ENCODE results near the gene SIX5.
"Not testable (repeated sequence)": the region's sequence is repeated elsewhere in the genome, so short reads cannot be mapped to it uniquely, and the experiment has no call there.

Gene SIX5

DNA sequence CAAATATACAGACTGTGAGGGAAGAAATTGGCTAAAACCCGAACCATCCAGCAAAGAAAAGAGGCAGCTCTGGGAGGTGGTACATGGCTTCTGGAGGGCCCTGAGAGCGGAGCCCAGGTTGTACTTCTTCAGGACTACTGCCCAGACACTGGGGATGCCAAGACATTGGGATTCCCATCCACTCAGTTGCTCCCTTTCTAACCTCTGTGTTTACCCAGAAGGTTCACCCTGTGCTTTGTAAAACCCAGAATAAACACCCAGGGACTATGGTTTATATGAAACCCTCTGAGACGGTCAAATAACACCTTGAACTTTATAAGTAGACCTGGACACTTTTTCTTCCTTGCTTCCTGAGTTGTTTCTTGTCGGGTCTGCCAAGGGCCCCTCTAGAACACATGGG lies 26.1 kb downstream of the SIX5 start:
- no peak overlapping the region for H3K4me3 ChIP-seq (ENCODE audit: low read depth in 1 of 2, low read length in 2 of 2)
- no peak overlapping the region for H3K27ac ChIP-seq (ENCODE audit: low read depth, low read length)
- peaks cover 0 to 3% of the 10 kb centered on the region in 2 donors for H3K27me3 ChIP-seq (ENCODE audit: control insufficient read depth in 1 of 2, insufficient read depth in 2 of 2, low read length in 2 of 2)
- H3K9ac ChIP-seq (ENCODE audit: low read length) = no peak overlapping the region
- no peaks in the 10 kb centered on the region for H3K4me1 ChIP-seq (ENCODE audit: insufficient read depth, low read length)
- no peaks in the 10 kb centered on the region for H3K36me3 ChIP-seq (ENCODE audit: insufficient read depth, low read length)
- no peaks in the 10 kb centered on the region for H3K9me3 ChIP-seq (ENCODE audit: low read length)

DNA sequence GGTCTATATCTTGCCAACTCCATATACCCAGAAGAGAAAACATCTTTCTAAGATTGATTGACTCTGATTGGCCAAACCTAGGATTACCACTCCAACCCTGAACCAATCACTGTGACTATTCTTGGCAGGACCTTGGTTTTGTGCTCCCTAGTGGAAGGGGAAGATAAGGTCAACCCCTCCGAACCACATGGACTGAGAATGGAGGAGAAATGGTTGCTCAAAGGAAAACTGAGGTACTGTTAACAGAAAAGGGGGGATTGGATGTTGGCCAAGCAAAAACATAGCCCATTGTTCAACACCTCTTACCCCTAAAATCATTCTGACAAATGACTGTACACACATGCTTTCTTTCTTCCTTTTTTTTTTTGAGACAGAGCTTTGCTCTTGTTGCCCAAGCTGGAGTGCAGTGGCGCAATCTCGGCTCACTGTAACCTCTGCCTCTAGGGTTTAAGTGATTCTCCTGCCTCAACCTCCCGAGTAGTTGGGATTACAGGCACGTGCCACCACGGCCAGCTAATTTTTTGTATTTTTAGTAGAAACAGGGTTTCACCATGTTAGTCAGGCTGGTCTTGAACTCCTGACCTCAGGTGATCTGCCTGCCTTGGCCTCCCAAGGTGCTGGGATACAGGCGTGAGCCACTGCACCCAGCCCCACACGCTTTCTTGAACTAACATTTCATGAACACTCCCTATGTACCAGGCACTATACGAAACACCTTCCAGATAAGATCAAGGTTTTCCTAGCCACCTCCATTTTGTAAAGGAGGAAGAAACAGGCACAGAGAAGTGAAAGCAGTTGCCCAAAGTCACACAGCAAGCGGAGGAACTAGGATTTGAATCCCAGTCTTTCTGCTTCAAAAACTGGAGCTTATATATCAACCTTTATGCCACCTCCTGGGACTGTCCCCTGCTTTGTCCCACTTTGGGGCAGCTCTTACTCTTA lies 29.3 kb downstream of the SIX5 start:
- Histone ChIP-seq H3K9me3 (ENCODE audit: low read length) (no peaks in the 10 kb centered on the region), H3K27ac (ENCODE audit: low read depth, low read length) (no peak overlapping the region), H3K4me1 (ENCODE audit: insufficient read depth, low read length) (no peaks in the 10 kb centered on the region), H3K4me3 (ENCODE audit: low read depth in 1 of 2, low read length in 2 of 2) (no peak overlapping the region), H3K27me3 (ENCODE audit: control insufficient read depth in 1 of 2, insufficient read depth in 2 of 2, low read length in 2 of 2) (no peaks in the 10 kb centered on the region), H3K9ac (ENCODE audit: low read length) (no peak overlapping the region), H3K36me3 (ENCODE audit: insufficient read depth, low read length) (no peaks in the 10 kb centered on the region)

- H3K36me3 ChIP-seq (ENCODE audit: insufficient read depth, low read length) = no peaks in the 10 kb centered on the region
- H3K9me3 ChIP-seq (ENCODE audit: low read length) = no peaks in the 10 kb centered on the region
Observed at GRCh38 chr19:45733160-45733810, 35.8 kb downstream of the SIX5 start, which contains the start of gene MEIOSIN. Gene MEIOSIN (plus strand): TSS chr19:45733439. CDS start chr19:45735377, 1,938 bp downstream.

DNA sequence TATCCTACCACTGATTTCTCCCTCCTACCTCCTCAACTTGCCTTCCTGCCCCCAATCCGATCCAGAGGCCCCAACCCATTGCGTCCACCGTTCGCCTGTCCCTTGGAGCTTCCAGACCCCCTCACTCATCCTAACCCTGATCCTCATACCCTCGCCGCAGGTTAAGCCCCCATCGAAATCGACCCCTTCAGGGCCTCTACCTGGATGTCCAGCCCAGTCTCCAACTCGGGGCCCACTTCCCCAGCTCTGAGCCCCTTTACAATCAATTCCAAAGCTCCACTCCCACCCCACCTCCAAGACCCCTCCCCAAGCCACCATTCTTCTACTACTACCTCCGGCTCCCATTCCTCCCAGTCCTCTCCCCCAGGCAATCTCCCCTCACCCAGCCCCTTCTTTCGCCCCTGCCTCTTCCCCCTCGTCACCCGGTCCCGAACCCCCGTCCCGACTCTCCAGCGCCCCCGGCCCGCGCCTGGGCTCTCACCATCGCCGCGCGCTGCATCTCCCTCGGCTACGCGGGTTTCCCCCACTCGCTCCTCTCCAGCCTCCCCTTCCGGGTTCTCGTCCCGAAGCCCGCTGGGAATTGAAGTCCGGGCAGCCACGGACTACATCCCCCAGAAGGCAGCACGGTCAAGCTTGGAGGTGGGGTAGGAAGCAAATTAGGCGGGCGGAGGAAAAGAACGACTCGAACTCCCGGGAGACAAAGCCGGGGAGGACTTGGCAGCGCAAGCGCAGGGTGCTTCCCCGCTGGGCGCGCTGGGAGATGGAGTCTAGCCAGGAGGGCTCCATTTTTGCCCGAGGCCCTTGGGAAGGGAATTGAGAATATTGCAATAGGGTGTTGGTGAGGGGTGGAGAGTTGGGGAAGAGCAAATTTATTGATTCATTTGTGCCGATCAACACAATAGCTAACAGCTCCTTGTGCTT lies 38.4 kb downstream of the SIX5 start, which contains the start of gene FBXO46:
FBXO46 (minus strand) TSS at position 529 of the 921 bp plus-strand sequence. CDS start 17,401 bp downstream, outside the sequence.
- Histone ChIP-seq H3K27ac (ENCODE audit: low read depth, low read length) (peak within 1 kb of the TSS; percentile 50), H3K27me3 (ENCODE audit: control insufficient read depth in 1 of 2, insufficient read depth in 2 of 2, low read length in 2 of 2) (no peaks in the 10 kb centered on the region), H3K36me3 (ENCODE audit: insufficient read depth, low read length) (no peaks in the 10 kb centered on the region), H3K4me1 (ENCODE audit: insufficient read depth, low read length) (peaks cover 11% of the 10 kb centered on the region), H3K4me3 (ENCODE audit: low read depth in 1 of 2, low read length in 2 of 2) (peak within 1 kb of the TSS; percentile 59 to 91), H3K9ac (ENCODE audit: low read length) (peak within 1 kb of the TSS; percentile 97), H3K9me3 (ENCODE audit: low read length) (no peaks in the 10 kb centered on the region)

More at GRCh38 chr19:45733160-45733810, 35.8 kb downstream of the SIX5 start, which contains the start of gene MEIOSIN:
- Histone ChIP-seq H3K9ac (ENCODE audit: low read length) (no peak within 1 kb of the TSS), H3K4me1 (ENCODE audit: insufficient read depth, low read length) (peaks cover 11% of the 10 kb centered on the region), H3K4me3 (ENCODE audit: low read depth in 1 of 2, low read length in 2 of 2) (no peak within 1 kb of the TSS), H3K27ac (ENCODE audit: low read depth, low read length) (no peak within 1 kb of the TSS), H3K27me3 (ENCODE audit: control insufficient read depth in 1 of 2, insufficient read depth in 2 of 2, low read length in 2 of 2) (no peaks in the 10 kb centered on the region)

- Histone ChIP-seq H3K4me1 (ENCODE audit: insufficient read depth, low read length) (peaks cover 11% of the 10 kb centered on the region), H3K27ac (ENCODE audit: low read depth, low read length) (peak overlapping the region; percentile 50), H3K9me3 (ENCODE audit: low read length) (no peaks in the 10 kb centered on the region)
Observed at GRCh38 chr19:45729800-45730290, 39.2 kb downstream of the SIX5 start.

GRCh38 chr19:45728683-45729082 lies 40.4 kb downstream of the SIX5 start:
- not testable (repeated sequence) for H3K27ac ChIP-seq (ENCODE audit: low read depth, low read length); H3K9ac ChIP-seq (ENCODE audit: low read length); H3K9me3 ChIP-seq (ENCODE audit: low read length); H3K4me3 ChIP-seq (ENCODE audit: low read depth in 1 of 2, low read length in 2 of 2); H3K36me3 ChIP-seq (ENCODE audit: insufficient read depth, low read length); H3K27me3 ChIP-seq (ENCODE audit: control insufficient read depth in 1 of 2, insufficient read depth in 2 of 2, low read length in 2 of 2)
- H3K4me1 ChIP-seq (ENCODE audit: insufficient read depth, low read length) = peaks cover 11% of the 10 kb centered on the region

More at GRCh38 chr19:45729800-45730290, 39.2 kb downstream of the SIX5 start:
- Histone ChIP-seq H3K36me3 (ENCODE audit: insufficient read depth, low read length) (no peaks in the 10 kb centered on the region), H3K4me3 (ENCODE audit: low read depth in 1 of 2, low read length in 2 of 2) (peak overlapping the region; percentile 59 to 91), H3K9ac (ENCODE audit: low read length) (peak overlapping the region; percentile 97), H3K27me3 (ENCODE audit: control insufficient read depth in 1 of 2, insufficient read depth in 2 of 2, low read length in 2 of 2) (no peaks in the 10 kb centered on the region)

DNA sequence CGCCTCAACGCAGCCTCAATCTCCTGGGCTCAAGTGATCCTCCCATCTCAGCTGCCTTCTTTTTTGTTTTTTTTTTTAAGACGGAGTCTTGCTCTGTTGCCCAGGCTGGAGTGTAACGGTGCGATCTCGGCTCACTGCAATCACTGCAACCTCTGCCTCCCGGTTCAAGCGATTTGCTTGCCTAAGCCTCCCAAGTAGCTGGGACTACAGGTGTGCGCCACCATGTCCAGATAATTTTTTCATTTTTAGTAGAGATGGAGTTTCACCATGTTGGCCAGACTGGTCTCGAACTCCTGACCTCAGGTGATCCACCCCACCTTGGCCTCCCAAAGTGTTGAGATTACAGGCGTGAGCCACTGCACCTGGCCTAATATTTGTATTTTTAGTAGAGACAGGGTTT lies 49.0 kb downstream of the SIX5 start:
- not testable (repeated sequence) for H3K9ac ChIP-seq (ENCODE audit: low read length); H3K27me3 ChIP-seq (ENCODE audit: control insufficient read depth in 1 of 2, insufficient read depth in 2 of 2, low read length in 2 of 2); H3K9me3 ChIP-seq (ENCODE audit: low read length); H3K36me3 ChIP-seq (ENCODE audit: insufficient read depth, low read length); H3K27ac ChIP-seq (ENCODE audit: low read depth, low read length); H3K4me3 ChIP-seq (ENCODE audit: low read depth in 1 of 2, low read length in 2 of 2); H3K4me1 ChIP-seq (ENCODE audit: insufficient read depth, low read length)

DNA sequence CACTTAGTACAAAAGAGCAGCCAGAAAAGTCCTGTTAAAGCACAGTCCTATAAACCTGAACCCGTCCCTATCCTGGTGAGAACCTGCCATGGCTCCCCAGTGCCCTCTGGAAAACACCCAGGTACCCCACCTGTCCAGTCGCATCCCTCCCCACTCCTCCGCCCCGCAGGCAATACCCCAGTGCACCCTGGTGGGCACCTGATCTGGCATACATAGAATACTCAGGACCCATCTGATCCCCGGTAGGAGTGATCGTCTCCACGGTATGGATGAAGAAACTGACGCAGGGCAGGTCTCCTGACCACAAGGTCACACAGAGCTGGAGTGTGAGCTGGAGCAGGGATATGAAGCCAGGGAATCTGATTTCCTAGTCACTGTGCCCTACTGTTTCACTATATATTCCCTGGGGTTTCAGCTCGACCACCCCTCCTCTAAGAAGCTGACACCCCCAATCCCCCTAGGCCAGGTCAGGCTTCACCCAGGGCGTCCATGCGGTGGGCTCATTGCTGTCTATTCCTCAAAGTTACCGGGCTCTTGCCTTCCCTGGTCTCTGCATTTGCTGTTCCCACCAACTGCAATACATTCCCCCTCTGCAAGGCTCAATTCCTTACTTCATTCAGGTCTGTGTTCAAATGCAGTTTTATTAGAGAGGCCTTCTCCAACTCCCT lies 50.9 kb downstream of the SIX5 start:
- Histone ChIP-seq H3K4me3 (ENCODE audit: low read depth in 1 of 2, low read length in 2 of 2) (peak overlapping the region; percentile 22 to 99), H3K27me3 (ENCODE audit: control insufficient read depth in 1 of 2, insufficient read depth in 2 of 2, low read length in 2 of 2) (no peaks in the 10 kb centered on the region), H3K36me3 (ENCODE audit: insufficient read depth, low read length) (no peaks in the 10 kb centered on the region), H3K9me3 (ENCODE audit: low read length) (no peaks in the 10 kb centered on the region), H3K27ac (ENCODE audit: low read depth, low read length) (peak overlapping the region; percentile 74), H3K9ac (ENCODE audit: low read length) (peak overlapping the region; percentile 90), H3K4me1 (ENCODE audit: insufficient read depth, low read length) (peaks cover 9% of the 10 kb centered on the region)

GRCh38 chr19:45717131-45717982 lies 51.7 kb downstream of the SIX5 start:
- no peaks in the 10 kb centered on the region for H3K9me3 ChIP-seq (ENCODE audit: low read length)

More at GRCh38 chr19:45717131-45717982, 51.7 kb downstream of the SIX5 start:
- H3K27ac ChIP-seq (ENCODE audit: low read depth, low read length) = peak overlapping the region; percentile 74
- H3K9ac ChIP-seq (ENCODE audit: low read length) = peak overlapping the region; percentile 90
- H3K27me3 ChIP-seq (ENCODE audit: control insufficient read depth in 1 of 2, insufficient read depth in 2 of 2, low read length in 2 of 2) = no peaks in the 10 kb centered on the region
- H3K4me3 ChIP-seq (ENCODE audit: low read depth in 1 of 2, low read length in 2 of 2) = peak overlapping the region; percentile 57 to 99
- H3K36me3 ChIP-seq (ENCODE audit: insufficient read depth, low read length) = no peaks in the 10 kb centered on the region
- peaks cover 9% of the 10 kb centered on the region for H3K4me1 ChIP-seq (ENCODE audit: insufficient read depth, low read length)
